ENCODE measurements around the gene NMNAT2. TPM values are rescaled to one million over a fixed set of nuclear protein-coding genes. Genes with fewer than 3 reads are reported as not detected.

The NMNAT2 gene
- total and polyA plus RNA-seq, 7 donors: 0.04 to 0.61 (median 0.38) TPM

GRCh38 chr1:183379951-183380350 is 38.2 kb downstream of the NMNAT2 start:
- DNase-seq: no peak
- no peak for TF ChIP-seq CTCF (IDR thresholded peaks at IDR 0.05)
- H3K4me3 ChIP-seq: no peak overlapping the region
- no peak for ATAC-seq
- no peaks in the 10 kb centered on the region for H3K9me3 ChIP-seq
- no peak overlapping the region for H3K27ac ChIP-seq
- H3K27me3 ChIP-seq (ENCODE audit: insufficient read depth in 3 of 3, low read length in 2 of 3): no peaks in the 10 kb centered on the region
- H3K36me3 ChIP-seq (ENCODE audit: insufficient read depth in 1 of 2, low read depth in 1 of 2): no peaks in the 10 kb centered on the region
- H3K4me1 ChIP-seq: no peaks in the 10 kb centered on the region
- intact Hi-C loops (cut with DNase I): no loop called here
- 66 to 80% (median 70%) methylated on average over 2 of the region's 2 CpGs for WGBS, 3 donors

GRCh38 chr1:183375381-183375780 is 42.8 kb downstream of the NMNAT2 start:
- no peak overlapping the region for H3K27ac ChIP-seq
- no peak for DNase-seq
- H3K36me3 ChIP-seq (ENCODE audit: insufficient read depth in 1 of 2, low read depth in 1 of 2): no peaks in the 10 kb centered on the region
- no peak for ATAC-seq
- H3K4me3 ChIP-seq: no peak overlapping the region
- intact Hi-C loops (cut with DNase I): no loop called here
- no peaks in the 10 kb centered on the region for H3K9me3 ChIP-seq
- TF ChIP-seq CTCF (IDR thresholded peaks at IDR 0.05): no peak
- no peaks in the 10 kb centered on the region for H3K27me3 ChIP-seq (ENCODE audit: insufficient read depth in 3 of 3, low read length in 2 of 3)
- H3K4me1 ChIP-seq: no peaks in the 10 kb centered on the region
- 91 to 98% (median 94%) methylated on average over 2 of the region's 2 CpGs for WGBS, 3 donors

GRCh38 chr1:183374825-183375224 is 43.4 kb downstream of the NMNAT2 start:
- TF ChIP-seq CTCF (IDR thresholded peaks at IDR 0.05): no peak
- WGBS, 3 donors: 86 to 92% (median 88%) methylated on average over 2 of the region's 2 CpGs
- Histone ChIP-seq H3K36me3 (ENCODE audit: insufficient read depth in 1 of 2, low read depth in 1 of 2) (no peaks in the 10 kb centered on the region), H3K27me3 (ENCODE audit: insufficient read depth in 3 of 3, low read length in 2 of 3) (no peaks in the 10 kb centered on the region), H3K27ac (no peak overlapping the region), H3K4me3 (no peak overlapping the region), H3K4me1 (no peaks in the 10 kb centered on the region), H3K9me3 (no peaks in the 10 kb centered on the region)
- no peak for DNase-seq
- intact Hi-C loops (cut with DNase I): no loop called here
- no peak for ATAC-seq

GRCh38 chr1:183372586-183373230 is 45.5 kb downstream of the NMNAT2 start:
- H3K27ac ChIP-seq: no peak overlapping the region
- 54 to 64% (median 56%) methylated on average over 4 of the region's 4 CpGs for WGBS, 3 donors
- intact Hi-C loops (cut with DNase I): no loop called here
- H3K9me3 ChIP-seq: no peaks in the 10 kb centered on the region
- ATAC-seq (no peak), DNase-seq (no peak)
- no peak for TF ChIP-seq CTCF (IDR thresholded peaks at IDR 0.05)
- H3K4me3 ChIP-seq: no peak overlapping the region
- no peaks in the 10 kb centered on the region for H3K36me3 ChIP-seq (ENCODE audit: insufficient read depth in 1 of 2, low read depth in 1 of 2)
- H3K27me3 ChIP-seq (ENCODE audit: insufficient read depth in 3 of 3, low read length in 2 of 3): peaks cover 0 to 5% (median 0%) of the 10 kb centered on the region in 3 donors
- H3K4me1 ChIP-seq: no peaks in the 10 kb centered on the region
